Measurements from ENCODE around the gene CC2D1B.

CC2D1B gene

DNA sequence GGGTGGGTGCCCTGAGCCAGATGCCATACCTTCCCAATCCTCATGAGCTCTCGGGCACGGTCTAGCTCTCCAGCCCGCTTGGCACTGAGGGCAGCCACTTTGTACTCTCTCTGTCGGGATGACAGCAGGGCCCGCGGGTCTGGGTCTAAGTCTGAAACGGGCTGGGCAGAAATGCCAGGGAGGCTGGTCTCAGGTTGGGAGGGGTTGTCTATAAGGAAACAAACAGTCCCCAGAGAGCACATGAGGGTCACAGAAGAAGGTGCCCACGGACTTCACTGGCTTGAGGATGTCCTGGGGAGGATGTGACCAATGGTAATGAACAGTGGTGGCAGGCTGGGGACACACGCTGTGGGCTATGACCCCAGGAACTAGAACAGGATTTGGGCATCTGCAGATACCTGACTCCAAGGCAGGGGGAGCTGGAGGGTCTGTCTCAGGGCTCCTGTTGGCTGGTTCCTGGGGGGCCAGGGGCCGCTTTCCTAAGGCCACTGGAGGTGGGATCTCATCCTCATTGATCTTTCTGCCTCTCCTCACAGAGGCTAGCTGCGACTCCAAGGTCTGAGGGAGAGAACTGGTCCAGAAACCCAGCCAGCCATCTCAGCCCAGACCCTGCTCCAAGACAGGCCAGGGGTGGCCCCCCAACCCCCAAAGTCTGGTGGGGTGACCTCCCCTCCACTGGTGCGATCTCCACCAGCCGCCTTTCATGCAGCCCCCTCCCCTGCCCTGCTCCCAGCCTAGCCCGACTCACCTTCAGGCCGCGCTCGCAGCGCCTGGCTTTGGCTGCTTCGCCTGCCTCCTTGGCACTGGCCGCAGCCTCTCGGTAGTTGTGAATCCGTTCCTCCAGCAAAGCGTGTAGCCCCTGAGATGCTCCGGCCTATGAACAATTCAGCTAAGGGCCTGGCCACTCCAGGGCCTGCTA is 6.1 kb downstream of the CC2D1B start:
- in situ Hi-C loops (cut with MboI; ENCODE audit: low sequenced_read_pairs), result no loop called here

DNA sequence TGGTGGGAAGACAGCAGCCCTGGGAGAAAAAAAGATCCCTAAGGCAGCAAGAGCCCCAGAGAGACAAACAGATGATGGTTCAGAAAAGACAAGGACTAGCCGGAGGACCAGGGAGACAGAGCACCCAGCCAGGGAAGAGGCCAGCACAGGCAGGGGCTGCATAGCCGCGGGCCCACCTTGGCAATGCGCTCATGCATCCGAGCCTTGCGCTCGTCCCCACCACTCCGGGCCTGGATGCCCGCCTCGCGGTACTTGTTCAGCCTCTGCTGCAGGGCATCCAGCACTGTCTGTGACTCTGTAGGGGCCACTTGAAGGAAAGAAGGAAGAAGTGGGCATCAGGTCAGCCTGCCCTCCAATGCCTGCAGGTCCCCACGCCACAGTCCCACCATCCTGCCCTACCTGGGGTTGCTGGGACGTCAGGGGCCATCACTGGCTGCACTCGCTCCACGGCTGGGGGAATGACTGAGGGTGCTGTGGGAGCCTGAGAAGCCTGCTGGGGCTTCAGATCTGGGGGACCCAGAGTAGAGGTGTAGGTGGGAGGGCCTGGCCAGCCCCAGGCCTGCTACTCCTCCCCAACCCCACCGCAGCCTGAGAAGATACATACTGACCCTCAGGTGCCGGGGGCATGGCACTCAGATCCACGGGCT is 7.0 kb downstream of the CC2D1B start:
- in situ Hi-C loops (cut with MboI; ENCODE audit: low sequenced_read_pairs), result no loop called here

- in situ Hi-C loops (cut with MboI; ENCODE audit: low sequenced_read_pairs), result no loop called here
Measured at GRCh38 chr1:52357397-52357796, 8.6 kb downstream of the CC2D1B start.

DNA sequence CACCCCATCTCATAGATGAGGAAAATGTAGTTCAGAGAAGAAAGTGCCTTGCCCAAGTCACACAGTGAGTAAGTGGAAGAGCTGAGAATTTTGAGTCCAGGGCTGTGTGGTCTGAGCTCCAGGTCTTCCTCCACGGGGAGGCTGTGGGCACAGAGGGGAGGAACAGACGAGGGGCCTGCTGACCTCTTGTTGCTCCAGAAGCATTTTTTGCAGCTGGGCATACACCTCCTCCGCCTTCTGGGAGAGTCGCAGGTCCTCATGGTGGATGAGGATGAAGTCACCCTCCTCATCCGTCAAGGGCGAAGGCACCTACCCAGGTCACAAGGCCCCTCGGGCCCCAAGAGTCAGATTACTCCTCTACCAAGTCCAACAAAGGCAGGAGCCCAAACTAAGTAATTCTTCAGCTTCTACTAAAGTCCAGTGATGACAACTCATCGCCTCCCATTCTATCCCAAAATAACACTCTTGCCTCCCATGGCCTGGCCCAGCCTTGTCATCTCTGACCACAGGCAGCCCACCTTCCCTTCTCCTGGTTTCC is 9.1 kb downstream of the CC2D1B start:
- in situ Hi-C loops (cut with MboI; ENCODE audit: low sequenced_read_pairs), result no loop called here

GRCh38 chr1:52355847-52356505 is 10.0 kb downstream of the CC2D1B start:
- in situ Hi-C loops (cut with MboI; ENCODE audit: low sequenced_read_pairs), result no loop called here

- in situ Hi-C loops (cut with MboI; ENCODE audit: low sequenced_read_pairs), result no loop called here
Measured at GRCh38 chr1:52355436-52355835, 10.6 kb downstream of the CC2D1B start.

DNA sequence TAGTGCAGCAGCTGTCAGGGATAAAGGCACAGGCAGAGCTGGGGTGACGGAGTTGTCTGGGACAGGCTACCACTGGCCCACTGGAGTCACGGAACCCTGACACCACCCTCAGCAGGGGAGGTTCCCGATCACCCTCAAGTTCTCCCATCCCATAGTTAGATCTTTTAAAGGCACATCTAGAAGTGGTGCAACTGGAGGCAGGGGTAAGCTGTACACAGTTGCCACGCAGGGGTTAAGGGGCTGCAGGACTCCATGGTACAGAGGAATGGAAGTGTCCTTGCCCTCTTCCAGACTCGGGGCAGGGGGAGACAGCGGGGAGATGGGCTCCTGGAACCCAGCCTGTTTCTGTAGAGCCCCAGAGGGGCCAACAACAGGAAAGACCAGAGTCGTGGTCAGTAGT is 13.3 kb downstream of the CC2D1B start:
- in situ Hi-C loops (cut with MboI; ENCODE audit: low sequenced_read_pairs), result no loop called here

GRCh38 chr1:52348704-52349300 is 17.2 kb downstream of the CC2D1B start:
- in situ Hi-C loops (cut with MboI; ENCODE audit: low sequenced_read_pairs), result no loop called here

GRCh38 chr1:52346653-52347052 is 19.4 kb downstream of the CC2D1B start:
- in situ Hi-C loops (cut with MboI; ENCODE audit: low sequenced_read_pairs), result no loop called here

DNA sequence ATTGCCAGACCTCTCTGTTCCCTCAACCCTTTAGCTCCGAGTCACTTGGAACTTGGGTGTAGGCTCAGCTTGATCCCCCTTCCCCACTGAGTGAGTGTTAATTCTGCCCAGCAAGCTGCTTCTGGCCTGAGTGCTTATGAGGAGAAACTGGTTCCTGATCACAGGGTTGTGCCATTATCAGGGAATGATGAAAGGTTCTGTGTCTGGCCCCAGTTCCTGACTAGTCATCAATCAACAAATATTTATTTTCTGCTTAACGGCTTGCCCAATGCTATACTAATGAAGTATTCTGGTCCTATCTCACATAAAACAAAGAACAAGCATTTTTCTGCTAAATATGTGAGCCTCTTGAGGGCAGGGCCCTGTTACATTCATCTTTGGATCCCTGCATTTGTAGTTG is 20.8 kb downstream of the CC2D1B start:
- in situ Hi-C loops (cut with MboI; ENCODE audit: low sequenced_read_pairs), result no loop called here

DNA sequence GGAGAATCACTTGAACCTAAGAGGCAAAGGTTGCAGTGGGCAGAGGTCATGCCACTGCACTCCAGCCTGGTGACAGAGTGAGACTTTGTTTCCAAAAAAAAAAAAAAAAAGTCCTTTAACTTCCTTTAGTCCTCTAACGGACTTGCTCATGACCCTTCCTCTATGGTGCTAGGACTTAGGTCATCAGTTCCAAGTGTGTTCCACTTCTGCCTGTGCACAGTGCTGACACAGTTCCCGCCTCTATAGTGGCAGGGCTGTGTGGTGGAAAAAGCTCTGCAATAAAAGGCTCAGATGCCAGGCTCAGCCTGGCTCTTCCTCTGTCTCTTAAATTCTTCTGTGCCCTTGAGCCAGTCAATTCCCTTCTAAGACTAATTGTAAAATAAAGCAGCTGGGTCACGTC is 22.0 kb downstream of the CC2D1B start:
- in situ Hi-C loops (cut with MboI; ENCODE audit: low sequenced_read_pairs), result no loop called here

GRCh38 chr1:52341655-52342260 is 24.2 kb downstream of the CC2D1B start:
- in situ Hi-C loops (cut with MboI; ENCODE audit: low sequenced_read_pairs), result no loop called here

DNA sequence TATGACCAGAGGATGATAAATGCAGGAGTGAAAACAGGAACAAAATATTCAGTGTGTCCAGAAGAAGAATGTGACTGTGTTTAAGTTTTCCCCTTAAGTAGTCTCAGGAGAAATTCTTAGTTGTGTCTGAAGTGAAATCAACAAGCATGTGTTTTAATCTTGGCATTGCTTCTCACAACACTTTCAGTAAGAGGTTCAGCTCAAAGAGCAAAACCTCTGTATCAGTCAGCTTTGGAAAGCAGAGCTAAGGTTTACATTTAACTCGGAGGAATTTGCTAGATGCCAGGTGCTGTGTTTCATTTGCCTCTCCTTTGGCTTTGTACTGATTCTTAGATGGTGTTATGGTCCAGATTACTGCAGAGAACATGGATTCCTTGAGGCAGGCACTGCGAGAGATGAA is 28.6 kb downstream of the CC2D1B start:
- in situ Hi-C loops (cut with MboI; ENCODE audit: low sequenced_read_pairs), result no loop called here

DNA sequence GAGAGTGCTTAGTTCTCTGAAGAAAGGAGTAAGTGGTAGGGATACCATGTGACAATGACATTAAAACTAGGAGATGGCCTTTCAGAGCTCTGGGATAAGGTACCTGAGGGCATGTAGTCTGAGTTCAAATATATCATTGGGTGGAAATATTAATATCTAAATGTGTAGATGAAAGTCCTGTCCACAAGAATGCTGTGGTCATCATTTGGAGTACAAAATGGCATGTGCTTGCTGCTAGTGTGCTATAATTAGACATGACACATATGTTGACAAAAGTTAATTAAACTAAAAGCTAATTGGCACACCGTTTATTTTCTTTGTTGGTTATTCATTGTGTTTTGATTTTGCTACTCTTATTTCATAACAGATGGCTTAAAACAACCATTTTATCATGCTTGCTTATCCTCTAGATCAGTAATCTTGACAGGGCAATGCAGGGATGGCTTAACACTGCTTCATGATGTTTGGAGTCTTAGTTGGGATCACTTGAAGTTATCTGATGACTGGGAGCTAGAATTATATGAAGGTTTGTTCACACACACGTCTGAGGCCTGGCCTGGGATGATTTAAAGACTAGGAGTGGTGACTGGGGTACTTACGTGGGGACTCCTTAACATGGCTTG is 31.0 kb downstream of the CC2D1B start:
- in situ Hi-C loops (cut with MboI; ENCODE audit: low sequenced_read_pairs), result no loop called here

- in situ Hi-C loops (cut with MboI; ENCODE audit: low sequenced_read_pairs), result no loop called here
Measured at GRCh38 chr1:52332411-52332810, 33.6 kb downstream of the CC2D1B start.

DNA sequence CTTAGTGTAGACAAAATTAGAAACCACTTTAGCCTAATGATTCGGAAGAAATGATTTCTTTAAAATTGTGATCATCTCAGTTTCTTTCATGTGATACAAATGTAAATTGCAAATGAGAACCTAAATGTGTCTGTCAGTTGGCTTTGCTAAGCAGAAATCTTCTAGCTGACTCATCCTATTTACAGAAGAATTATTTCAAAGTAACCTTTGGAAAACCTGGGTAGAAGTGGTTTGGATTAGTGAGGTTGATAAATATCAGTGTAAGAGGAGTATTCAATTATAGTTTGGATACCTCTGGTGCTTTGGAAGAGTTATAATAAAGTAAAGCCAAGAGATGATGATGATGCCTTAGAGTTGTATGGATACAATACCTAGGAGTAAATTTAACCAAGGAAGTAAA is 37.4 kb downstream of the CC2D1B start:
- in situ Hi-C loops (cut with MboI; ENCODE audit: low sequenced_read_pairs), result no loop called here

DNA sequence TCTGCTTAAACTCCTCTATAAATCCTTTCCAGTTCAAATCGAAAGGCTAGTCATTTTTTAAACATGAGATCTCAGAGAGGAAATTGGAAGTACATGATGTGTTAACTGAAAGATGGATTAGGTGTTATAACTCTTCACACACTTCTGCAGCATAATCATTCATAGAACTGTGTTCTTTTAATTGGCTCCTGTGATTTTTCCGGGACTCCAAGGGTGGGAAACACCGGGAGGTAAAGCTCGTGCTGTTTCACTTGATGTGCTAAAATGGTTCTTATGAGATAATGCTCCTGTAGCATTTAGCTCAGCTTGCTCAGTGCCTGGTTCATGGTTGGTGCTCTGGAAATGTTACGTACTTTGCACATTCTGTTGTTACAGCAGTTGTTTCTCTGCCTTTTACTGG is 40.2 kb downstream of the CC2D1B start:
- in situ Hi-C loops (cut with MboI; ENCODE audit: low sequenced_read_pairs), result no loop called here

DNA sequence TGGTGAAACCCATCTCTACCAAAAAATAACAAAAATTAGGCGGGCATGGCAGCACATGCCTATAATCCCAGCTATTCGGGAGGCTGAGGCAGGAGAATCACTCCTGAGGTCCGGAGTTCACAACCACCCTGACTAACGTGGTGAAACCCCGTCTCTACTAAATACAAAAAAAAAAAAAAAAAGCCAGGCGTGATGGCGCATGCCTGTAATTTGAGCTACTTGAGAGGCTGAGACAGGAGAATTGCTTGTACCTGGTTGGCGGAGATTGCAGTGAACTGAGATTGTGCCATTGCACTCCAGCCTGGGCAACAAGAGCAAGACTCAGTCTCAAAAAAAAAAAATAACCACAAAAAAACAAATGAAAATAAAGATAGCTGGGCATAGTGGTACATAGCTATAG is 42.3 kb downstream of the CC2D1B start:
- in situ Hi-C loops (cut with MboI; ENCODE audit: low sequenced_read_pairs), result no loop called here

DNA sequence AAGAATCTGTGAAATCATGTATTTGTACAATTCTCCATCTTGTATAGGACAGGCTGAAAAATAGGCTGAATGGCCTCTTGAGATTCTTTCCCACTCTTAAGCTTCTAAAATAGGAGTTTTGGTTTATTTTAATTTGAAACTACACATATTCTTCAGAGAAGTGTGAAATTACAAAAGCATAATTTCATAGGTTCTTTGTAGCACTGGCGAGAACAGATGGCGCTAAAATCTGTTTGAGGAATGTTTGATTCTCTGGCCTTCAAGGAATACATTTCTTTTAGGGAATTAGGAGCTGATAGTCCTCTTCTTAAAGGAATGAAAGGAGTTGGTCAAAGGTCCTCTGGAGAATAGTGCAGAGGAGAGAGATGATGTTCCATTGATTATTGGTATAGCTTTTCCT is 44.9 kb downstream of the CC2D1B start:
- in situ Hi-C loops (cut with MboI; ENCODE audit: low sequenced_read_pairs), result no loop called here

DNA sequence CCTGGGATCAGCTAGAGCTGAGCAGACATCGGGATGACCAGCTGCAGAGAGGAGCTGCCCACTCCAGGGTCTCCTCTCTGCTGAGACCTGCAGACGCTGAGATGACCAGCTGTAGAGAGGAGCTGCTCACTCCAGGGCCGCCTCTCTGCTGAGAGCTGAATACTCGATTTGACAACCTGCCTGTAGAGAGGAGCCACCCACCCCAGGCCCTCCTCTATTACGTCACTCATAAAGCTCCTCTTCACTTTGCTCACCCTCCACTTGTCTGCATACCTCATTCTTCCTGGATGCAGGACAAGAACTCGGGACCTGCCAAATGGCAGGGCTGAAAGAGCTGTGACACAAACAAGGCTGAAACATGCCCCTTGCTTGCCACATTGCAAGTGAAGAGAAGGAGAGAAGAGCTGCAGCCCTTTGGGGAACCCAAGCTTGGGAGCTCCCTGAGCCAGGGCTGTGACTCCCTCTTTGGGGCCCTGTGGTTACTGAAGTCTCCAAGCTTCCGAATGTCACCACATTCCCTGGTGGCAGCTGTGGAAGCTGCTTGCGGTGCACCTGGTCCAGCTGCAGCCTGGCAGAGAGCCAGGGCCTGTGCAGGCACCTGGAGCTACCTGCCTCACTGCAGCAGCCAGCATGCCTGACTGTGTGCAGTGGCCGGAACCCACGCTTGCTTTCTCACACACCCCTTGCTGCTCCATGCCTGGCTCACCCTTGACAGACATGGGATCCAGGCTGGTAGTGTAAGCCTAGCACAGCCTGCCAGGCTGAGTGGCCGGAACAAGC is 59.6 kb downstream of the CC2D1B start:
- in situ Hi-C loops (cut with MboI; ENCODE audit: low sequenced_read_pairs), result no loop called here
